Peyer's patch (tissue), 4 donors: ENCODE data around the gene MPL.

ENCODE experiments used
- CTCF ChIP-seq, 6 experiments: fragments of 450-650 bp in 4 of 6; fragments of 200-600 bp in 2 of 6; sonication (generic) in 1 of 6; IDR thresholded peaks; one replicate each; pipeline ENCODE4 v1.5.1; 2017 to 2019; ENCODE audit warnings: antibody characterized with exemption in 6 of 6, mild to moderate bottlenecking in 3 of 6, moderate library complexity in 1 of 6
- POLR2A ChIP-seq, 2 donors: fragments of 450-650 bp; IDR thresholded peaks; one replicate each; pipeline ENCODE4 v1.5.1; 2017; ENCODE audit warnings: antibody characterized with exemption in 2 of 2, mild to moderate bottlenecking in 2 of 2, moderate library complexity in 2 of 2

GRCh38 chr1:43382027-43382779, 44.6 kb downstream of the MPL start:
- TF ChIP-seq CTCF (IDR thresholded peaks at IDR 0.05) (no peak), POLR2A (IDR thresholded peaks at IDR 0.05) (no peak)
